GM12878 (cell line): Measurements from ENCODE around the gene RGMB.
"Not testable (repeated sequence)": the region's sequence is repeated elsewhere in the genome, so short reads cannot be mapped to it uniquely, and the experiment has no call there.

Source experiments
- NFIC ChIP-seq: IDR thresholded peaks from 2 replicates; pipeline ENCODE4 v1.6.1; 2012; ENCODE audit warnings: low read depth, mild to moderate bottlenecking, inconsistent platforms, low read length, moderate library complexity
- TF ChIP-seq, protein P1 (sequence below), 3 experiments: IDR thresholded peaks in 2 of 3; conservative IDR thresholded peaks in 1 of 3; 2 replicates each; pipeline ENCODE4 v1.5.1; 2011; ENCODE audit warnings: low read depth in 3 of 3, low read length in 3 of 3, mild to moderate bottlenecking in 3 of 3, control low read depth in 2 of 3, moderate library complexity in 2 of 3, inconsistent platforms in 1 of 3, mixed read lengths in 1 of 3; ENCODE audit not compliant: control insufficient read depth in 2 of 3, insufficient read depth in 1 of 3; ENCODE audit errors: extremely low read depth in 1 of 3

DNA sequence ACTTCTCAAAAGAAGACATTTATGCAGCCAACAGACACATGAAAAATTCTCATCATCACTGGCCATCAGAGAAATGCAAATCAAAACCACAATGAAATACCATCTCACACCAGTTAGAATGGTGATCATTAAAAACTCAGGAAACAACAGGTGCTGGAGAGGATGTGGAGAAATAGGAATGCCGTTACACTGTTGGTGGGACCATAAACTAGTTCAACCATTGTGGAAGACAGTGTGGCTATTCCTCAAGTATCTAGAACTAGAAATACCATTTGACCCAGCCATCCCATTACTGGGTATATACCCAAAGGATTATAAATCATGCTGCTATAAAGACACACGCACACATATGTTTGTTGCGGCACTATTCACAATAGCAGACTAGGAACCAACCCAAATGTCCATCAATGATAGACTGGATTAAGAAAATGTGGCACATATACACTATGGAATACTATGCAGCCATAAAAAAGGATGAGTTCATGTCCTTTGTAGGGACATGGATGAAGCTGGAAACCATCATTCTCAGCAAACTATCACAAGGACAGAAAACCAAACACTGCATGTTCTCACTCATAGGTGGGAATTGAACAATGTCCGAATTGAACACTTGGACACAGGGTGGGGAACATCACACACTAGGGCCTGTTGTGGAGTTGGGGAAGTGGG, 34.8 kb upstream of the RGMB start:
- TF ChIP-seq, protein P1, sequence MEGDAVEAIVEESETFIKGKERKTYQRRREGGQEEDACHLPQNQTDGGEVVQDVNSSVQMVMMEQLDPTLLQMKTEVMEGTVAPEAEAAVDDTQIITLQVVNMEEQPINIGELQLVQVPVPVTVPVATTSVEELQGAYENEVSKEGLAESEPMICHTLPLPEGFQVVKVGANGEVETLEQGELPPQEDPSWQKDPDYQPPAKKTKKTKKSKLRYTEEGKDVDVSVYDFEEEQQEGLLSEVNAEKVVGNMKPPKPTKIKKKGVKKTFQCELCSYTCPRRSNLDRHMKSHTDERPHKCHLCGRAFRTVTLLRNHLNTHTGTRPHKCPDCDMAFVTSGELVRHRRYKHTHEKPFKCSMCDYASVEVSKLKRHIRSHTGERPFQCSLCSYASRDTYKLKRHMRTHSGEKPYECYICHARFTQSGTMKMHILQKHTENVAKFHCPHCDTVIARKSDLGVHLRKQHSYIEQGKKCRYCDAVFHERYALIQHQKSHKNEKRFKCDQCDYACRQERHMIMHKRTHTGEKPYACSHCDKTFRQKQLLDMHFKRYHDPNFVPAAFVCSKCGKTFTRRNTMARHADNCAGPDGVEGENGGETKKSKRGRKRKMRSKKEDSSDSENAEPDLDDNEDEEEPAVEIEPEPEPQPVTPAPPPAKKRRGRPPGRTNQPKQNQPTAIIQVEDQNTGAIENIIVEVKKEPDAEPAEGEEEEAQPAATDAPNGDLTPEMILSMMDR (IDR thresholded peaks at IDR 0.05 in 2 of 3, conservative IDR thresholded peaks at IDR 0.05 in 1 of 3; ENCODE audit: control insufficient read depth in 2 of 3, extremely low read depth in 1 of 3, insufficient read depth in 1 of 3, low read depth in 3 of 3, low read length in 3 of 3), result not testable (repeated sequence)
- not testable (repeated sequence) for TF ChIP-seq NFIC
